HG03103 (cell line): ENCODE data around the gene CPA3.

Experiments
- ATAC-seq: cut with Tn5 transposase; IDR thresholded peaks from one replicate; pipeline ENCODE4 v1.9.1; 2021; ENCODE audit warnings: low read depth; ENCODE audit not compliant: unreplicated experiment

Gene CPA3

GRCh38 chr3:148856384-148856783 is 8.7 kb upstream of the CPA3 start:
- ATAC-seq = no peak

- ATAC-seq = no peak
These were observed 7.8 kb upstream of the CPA3 start for GRCh38 chr3:148857316-148857715.

- peak; percentile 80 for ATAC-seq
These were observed 3.7 kb upstream of the CPA3 start for GRCh38 chr3:148861277-148861869.

- no peak for ATAC-seq
These were observed 1.8 kb upstream of the CPA3 start for GRCh38 chr3:148863297-148863696.

- no peak for ATAC-seq
These were observed 1.3 kb upstream of the CPA3 start for GRCh38 chr3:148863814-148864213.

- ATAC-seq = no peak
These were observed 1.2 kb downstream of the CPA3 start for GRCh38 chr3:148866261-148866660.

- no peak for ATAC-seq
These were observed 8.3 kb downstream of the CPA3 start for GRCh38 chr3:148873270-148873927.

- ATAC-seq = no peak
These were observed 8.9 kb downstream of the CPA3 start for GRCh38 chr3:148873977-148874376.

GRCh38 chr3:148878095-148878494 is 13.0 kb downstream of the CPA3 start:
- ATAC-seq = no peak

- ATAC-seq = no peak
These were observed 14.2 kb downstream of the CPA3 start for GRCh38 chr3:148879256-148879655.

- no peak for ATAC-seq
These were observed 15.6 kb downstream of the CPA3 start for GRCh38 chr3:148880681-148881080.

- ATAC-seq = no peak
These were observed 16.2 kb downstream of the CPA3 start for GRCh38 chr3:148881286-148881685.

GRCh38 chr3:148882288-148882687 is 17.2 kb downstream of the CPA3 start:
- ATAC-seq = no peak

GRCh38 chr3:148883163-148883562 is 18.1 kb downstream of the CPA3 start:
- ATAC-seq = no peak

- ATAC-seq = no peak
These were observed 19.2 kb downstream of the CPA3 start for GRCh38 chr3:148884261-148884660.

- no peak for ATAC-seq
These were observed 24.7 kb downstream of the CPA3 start for GRCh38 chr3:148889828-148890227.

GRCh38 chr3:148896062-148896461 is 31.0 kb downstream of the CPA3 start:
- no peak for ATAC-seq

- ATAC-seq = no peak
These were observed 37.1 kb downstream of the CPA3 start for GRCh38 chr3:148901987-148902791.

- no peak for ATAC-seq
These were observed 37.9 kb downstream of the CPA3 start for GRCh38 chr3:148903022-148903442.

- ATAC-seq = no peak
These were observed 38.8 kb downstream of the CPA3 start for GRCh38 chr3:148903941-148904340.

GRCh38 chr3:148906667-148907066 is 41.6 kb downstream of the CPA3 start:
- ATAC-seq = no peak

GRCh38 chr3:148911173-148911572 is 46.1 kb downstream of the CPA3 start:
- ATAC-seq = no peak
